ENCODE measurements around the gene SCARF2.
"Not testable (repeated sequence)": the region's sequence is repeated elsewhere in the genome, so short reads cannot be mapped to it uniquely, and the experiment has no call there.

The SCARF2 gene

DNA sequence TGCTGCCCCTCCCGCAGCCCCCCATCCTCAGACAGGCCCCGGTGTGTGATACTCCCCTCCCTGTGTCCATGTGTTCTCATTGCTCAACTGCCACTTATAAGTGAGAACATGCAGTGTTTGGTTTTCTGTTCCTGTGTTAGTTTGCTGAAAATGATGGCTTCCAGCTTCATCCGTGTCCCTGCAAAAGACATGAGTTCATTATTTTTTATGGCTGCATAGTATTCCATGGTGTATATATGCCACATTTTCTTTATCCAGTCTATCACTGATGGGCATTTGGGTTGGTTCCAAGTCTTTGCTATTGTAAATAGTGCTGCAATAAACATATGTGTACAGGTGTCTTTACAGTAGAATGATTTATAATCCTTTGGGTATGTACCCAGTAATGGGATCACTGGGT is 22.4 kb downstream of the SCARF2 start:
- DNase-seq (ENCODE audit: low spot score in 2 of 2); H3K4me1 Mint-ChIP-seq; H3K9me3 Mint-ChIP-seq; ATAC-seq (replicated peaks; ENCODE audit: extremely low read depth, poor library complexity, severe bottlenecking); H3K4me3 Mint-ChIP-seq; H3K27me3 Mint-ChIP-seq; H3K27ac Mint-ChIP-seq (ENCODE audit: low read depth); H3K36me3 Mint-ChIP-seq (ENCODE audit: insufficient read depth): not testable (repeated sequence)

DNA sequence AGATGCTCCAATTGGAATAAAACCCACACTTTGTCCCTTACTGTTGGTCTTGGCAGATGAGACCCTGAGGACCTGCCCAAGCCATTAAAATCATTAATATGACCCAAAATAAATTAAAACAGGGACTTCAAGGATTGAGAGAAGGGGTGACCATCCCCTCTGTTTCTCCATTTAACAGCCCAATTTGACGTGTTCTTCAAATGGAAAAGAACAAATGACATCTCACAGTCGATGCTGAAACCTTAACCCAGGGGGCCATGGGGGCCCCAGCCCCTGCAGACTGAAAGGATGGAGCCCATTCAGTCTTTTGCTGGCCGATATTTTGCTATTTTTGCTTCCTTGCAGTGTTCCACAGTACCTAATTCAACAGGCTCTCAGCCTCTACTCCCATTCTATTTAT is 23.2 kb downstream of the SCARF2 start:
- H3K27me3 Mint-ChIP-seq: no peaks in the 10 kb centered on the region

GRCh38 chr22:20414059-20414440 is 23.6 kb downstream of the SCARF2 start:
- no peaks in the 10 kb centered on the region for H3K27me3 Mint-ChIP-seq
- no peak overlapping the region for H3K27ac Mint-ChIP-seq (ENCODE audit: low read depth)

More for the DNA sequence above, 23.2 kb downstream of the SCARF2 start:
- no peaks in the 10 kb centered on the region for H3K4me1 Mint-ChIP-seq
- DNase-seq (ENCODE audit: low spot score in 2 of 2): no peak
- no peaks in the 10 kb centered on the region for H3K9me3 Mint-ChIP-seq
- no peak for ATAC-seq (replicated peaks; ENCODE audit: extremely low read depth, poor library complexity, severe bottlenecking)
- H3K27ac Mint-ChIP-seq (ENCODE audit: low read depth): no peak overlapping the region
- H3K36me3 Mint-ChIP-seq (ENCODE audit: insufficient read depth): peaks cover 3% of the 10 kb centered on the region
- no peak overlapping the region for H3K4me3 Mint-ChIP-seq

DNA sequence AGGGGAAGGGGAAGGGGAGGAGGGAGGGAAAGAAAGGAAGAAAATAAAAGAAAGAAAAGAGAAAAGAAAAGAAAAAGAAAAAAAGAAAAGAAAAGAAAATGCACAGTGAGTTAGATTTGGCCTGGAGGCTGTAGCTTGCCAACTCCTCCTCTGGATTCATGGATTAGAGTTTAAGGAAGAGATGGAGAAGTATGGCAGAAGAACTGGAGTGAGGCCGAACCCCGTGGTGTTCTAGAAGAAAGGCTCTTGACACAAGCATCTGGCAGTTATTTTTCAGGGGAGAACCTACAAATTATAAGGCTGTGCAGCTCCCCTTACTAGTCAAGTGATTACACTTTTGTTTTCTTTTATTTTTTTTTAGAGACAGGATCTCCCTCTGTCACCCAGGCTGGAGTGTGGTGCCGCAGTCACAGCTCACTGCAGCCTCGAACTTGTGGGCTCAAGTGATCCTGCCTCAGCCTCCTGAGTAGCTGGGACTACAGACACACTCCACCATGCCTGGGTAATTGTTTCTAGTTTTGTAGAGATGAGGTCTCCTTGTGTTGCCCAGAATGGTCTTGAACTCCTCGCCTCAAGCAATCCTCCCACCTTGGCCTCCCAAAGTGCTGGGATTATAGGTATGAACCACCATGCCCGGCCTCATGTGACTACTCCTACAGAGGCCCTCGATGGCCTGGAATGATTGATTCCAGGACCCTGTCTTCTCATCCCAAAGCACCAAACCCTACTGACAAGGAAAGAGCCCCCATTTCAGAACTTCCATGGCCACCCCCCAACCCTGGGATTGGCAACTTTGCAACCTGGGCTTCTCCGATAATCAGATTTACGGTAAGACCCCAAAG is 24.2 kb downstream of the SCARF2 start:
- H3K27ac Mint-ChIP-seq (ENCODE audit: low read depth): no peak overlapping the region
- H3K27me3 Mint-ChIP-seq: no peaks in the 10 kb centered on the region

More at GRCh38 chr22:20414059-20414440, 23.6 kb downstream of the SCARF2 start:
- no peaks in the 10 kb centered on the region for H3K36me3 Mint-ChIP-seq (ENCODE audit: insufficient read depth)
- H3K4me1 Mint-ChIP-seq: no peaks in the 10 kb centered on the region
- DNase-seq (ENCODE audit: low spot score in 2 of 2) (no peak), ATAC-seq (replicated peaks; ENCODE audit: extremely low read depth, poor library complexity, severe bottlenecking) (no peak)
- H3K9me3 Mint-ChIP-seq: no peaks in the 10 kb centered on the region
- no peak overlapping the region for H3K4me3 Mint-ChIP-seq

DNA sequence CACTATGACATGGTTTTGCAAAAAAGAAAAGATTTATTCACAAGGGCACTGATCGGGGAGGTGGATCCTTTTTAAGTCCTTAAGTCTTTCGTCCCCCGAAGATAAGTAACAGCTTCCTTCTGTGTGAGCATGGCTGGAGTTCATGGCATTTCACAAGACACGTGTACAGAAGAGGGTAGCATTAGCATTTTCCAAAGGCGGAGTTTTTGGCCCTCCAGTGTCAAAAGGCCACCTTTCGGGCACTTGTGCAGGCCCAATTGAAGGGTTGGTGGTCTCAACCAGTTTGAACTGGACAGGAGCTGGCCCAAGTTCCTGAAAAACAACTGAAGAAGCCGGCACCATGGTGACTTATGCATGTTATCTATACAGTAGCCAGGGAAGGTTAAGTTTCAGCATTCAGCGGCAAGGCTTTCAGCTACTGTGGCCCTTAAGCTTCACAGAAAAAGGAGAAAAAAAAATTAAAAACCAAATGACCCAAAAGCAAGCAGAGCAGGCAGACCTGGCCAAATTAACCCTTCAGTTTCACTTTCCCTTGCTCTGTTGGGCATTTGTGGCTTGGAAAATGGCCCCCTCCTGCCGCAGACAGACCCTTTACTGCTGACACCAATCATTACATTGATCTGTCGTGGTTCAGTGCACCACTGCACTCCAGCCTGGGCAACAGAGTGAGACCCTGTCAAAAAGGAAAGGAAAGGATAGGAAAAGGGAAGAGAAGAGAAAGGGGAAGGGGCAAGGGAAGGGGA is 25.0 kb downstream of the SCARF2 start:
- no peak overlapping the region for H3K27ac Mint-ChIP-seq (ENCODE audit: low read depth)
- H3K4me3 Mint-ChIP-seq: no peak overlapping the region
- no peak for ATAC-seq (replicated peaks; ENCODE audit: extremely low read depth, poor library complexity, severe bottlenecking)
- H3K4me1 Mint-ChIP-seq: no peaks in the 10 kb centered on the region
- H3K9me3 Mint-ChIP-seq: no peaks in the 10 kb centered on the region
- H3K36me3 Mint-ChIP-seq (ENCODE audit: insufficient read depth): no peaks in the 10 kb centered on the region
- no peaks in the 10 kb centered on the region for H3K27me3 Mint-ChIP-seq
- DNase-seq (ENCODE audit: low spot score in 2 of 2): no peak

More for the DNA sequence above, 24.2 kb downstream of the SCARF2 start:
- no peaks in the 10 kb centered on the region for H3K4me1 Mint-ChIP-seq
- no peak for DNase-seq (ENCODE audit: low spot score in 2 of 2)
- H3K4me3 Mint-ChIP-seq: no peak overlapping the region
- ATAC-seq (replicated peaks; ENCODE audit: extremely low read depth, poor library complexity, severe bottlenecking): no peak
- H3K36me3 Mint-ChIP-seq (ENCODE audit: insufficient read depth): no peaks in the 10 kb centered on the region
- no peaks in the 10 kb centered on the region for H3K9me3 Mint-ChIP-seq

- not testable (repeated sequence) for DNase-seq (ENCODE audit: low spot score in 2 of 2); ATAC-seq (replicated peaks; ENCODE audit: extremely low read depth, poor library complexity, severe bottlenecking); H3K9me3 Mint-ChIP-seq; H3K27ac Mint-ChIP-seq (ENCODE audit: low read depth); H3K27me3 Mint-ChIP-seq; H3K4me3 Mint-ChIP-seq; H3K4me1 Mint-ChIP-seq
- H3K36me3 Mint-ChIP-seq (ENCODE audit: insufficient read depth): peaks cover 13% of the 10 kb centered on the region
These were observed 28.2 kb downstream of the SCARF2 start for GRCh38 chr22:20409385-20409784.

DNA sequence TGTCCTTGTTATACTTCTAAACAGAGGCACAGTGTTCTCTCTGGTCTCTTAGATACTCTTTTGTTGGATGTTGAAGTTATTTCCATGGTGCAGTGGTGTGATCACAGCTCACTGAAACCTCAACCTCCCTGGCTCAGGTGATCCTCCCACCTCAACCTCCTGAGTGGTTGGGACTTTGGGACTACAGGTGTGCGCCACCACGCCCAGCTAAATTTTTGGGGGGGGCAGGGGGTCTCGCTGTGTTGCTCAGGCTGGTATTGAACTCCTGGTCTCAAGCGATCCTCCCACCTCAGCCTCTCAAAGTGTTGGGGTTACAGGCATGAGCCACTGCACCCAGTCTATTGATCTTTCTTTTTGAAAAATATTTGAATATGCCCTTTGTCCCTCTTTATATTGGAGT is 28.7 kb downstream of the SCARF2 start:
- H3K27me3 Mint-ChIP-seq: no peaks in the 10 kb centered on the region
- DNase-seq (ENCODE audit: low spot score in 2 of 2): no peak
- H3K36me3 Mint-ChIP-seq (ENCODE audit: insufficient read depth): peaks cover 13% of the 10 kb centered on the region
- H3K4me3 Mint-ChIP-seq: no peak overlapping the region
- no peak overlapping the region for H3K27ac Mint-ChIP-seq (ENCODE audit: low read depth)
- H3K9me3 Mint-ChIP-seq: no peaks in the 10 kb centered on the region
- H3K4me1 Mint-ChIP-seq: peaks cover 8% of the 10 kb centered on the region
- no peak for ATAC-seq (replicated peaks; ENCODE audit: extremely low read depth, poor library complexity, severe bottlenecking)

GRCh38 chr22:20407829-20408228 is 29.8 kb downstream of the SCARF2 start:
- DNase-seq (ENCODE audit: low spot score in 2 of 2) (no peak), ATAC-seq (replicated peaks; ENCODE audit: extremely low read depth, poor library complexity, severe bottlenecking) (no peak)
- Mint-ChIP-seq H3K4me1 (peaks cover 18% of the 10 kb centered on the region), H3K9me3 (peaks cover 6% of the 10 kb centered on the region), H3K27ac (ENCODE audit: low read depth) (no peak overlapping the region), H3K4me3 (no peak overlapping the region), H3K27me3 (no peaks in the 10 kb centered on the region), H3K36me3 (ENCODE audit: insufficient read depth) (peaks cover 13% of the 10 kb centered on the region)

DNA sequence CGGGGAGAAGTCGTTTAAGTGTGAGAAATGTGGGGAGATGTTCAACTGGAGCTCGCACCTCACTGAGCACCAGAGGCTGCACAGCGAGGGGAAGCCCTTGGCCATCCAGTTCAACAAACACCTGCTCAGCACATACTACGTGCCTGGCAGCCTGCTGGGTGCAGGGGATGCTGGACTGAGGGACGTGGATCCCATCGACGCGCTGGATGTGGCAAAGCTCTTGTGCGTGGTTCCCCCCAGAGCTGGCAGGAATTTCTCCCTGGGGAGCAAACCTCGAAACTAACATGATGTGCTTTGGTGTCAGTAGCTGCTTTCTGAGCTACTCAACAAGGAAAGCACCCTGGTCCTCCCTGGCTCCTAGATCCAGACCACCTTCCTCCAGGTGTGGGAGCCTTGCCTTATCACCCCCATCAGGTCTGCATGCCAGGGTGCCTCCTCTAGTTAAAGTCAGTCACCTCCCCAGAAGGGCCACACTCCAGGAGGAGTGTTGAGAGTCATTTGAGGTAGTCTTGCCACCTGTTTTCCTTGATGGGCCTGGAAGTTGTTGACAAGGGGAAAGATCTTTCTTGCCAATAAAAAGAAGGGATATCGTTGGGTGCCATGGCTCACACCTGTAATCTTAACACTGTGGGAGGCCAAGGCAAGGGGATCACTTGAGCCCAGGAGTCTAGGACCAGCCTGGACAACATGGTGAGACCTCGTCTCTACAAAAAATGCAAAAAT is 30.8 kb downstream of the SCARF2 start:
- no peak for ATAC-seq (replicated peaks; ENCODE audit: extremely low read depth, poor library complexity, severe bottlenecking)
- Mint-ChIP-seq H3K9me3 (peaks cover 6% of the 10 kb centered on the region), H3K27me3 (no peaks in the 10 kb centered on the region), H3K27ac (ENCODE audit: low read depth) (no peak overlapping the region), H3K36me3 (ENCODE audit: insufficient read depth) (peaks cover 13% of the 10 kb centered on the region), H3K4me3 (no peak overlapping the region), H3K4me1 (peaks cover 20% of the 10 kb centered on the region)
- DNase-seq (ENCODE audit: low spot score in 2 of 2): no peak

DNA sequence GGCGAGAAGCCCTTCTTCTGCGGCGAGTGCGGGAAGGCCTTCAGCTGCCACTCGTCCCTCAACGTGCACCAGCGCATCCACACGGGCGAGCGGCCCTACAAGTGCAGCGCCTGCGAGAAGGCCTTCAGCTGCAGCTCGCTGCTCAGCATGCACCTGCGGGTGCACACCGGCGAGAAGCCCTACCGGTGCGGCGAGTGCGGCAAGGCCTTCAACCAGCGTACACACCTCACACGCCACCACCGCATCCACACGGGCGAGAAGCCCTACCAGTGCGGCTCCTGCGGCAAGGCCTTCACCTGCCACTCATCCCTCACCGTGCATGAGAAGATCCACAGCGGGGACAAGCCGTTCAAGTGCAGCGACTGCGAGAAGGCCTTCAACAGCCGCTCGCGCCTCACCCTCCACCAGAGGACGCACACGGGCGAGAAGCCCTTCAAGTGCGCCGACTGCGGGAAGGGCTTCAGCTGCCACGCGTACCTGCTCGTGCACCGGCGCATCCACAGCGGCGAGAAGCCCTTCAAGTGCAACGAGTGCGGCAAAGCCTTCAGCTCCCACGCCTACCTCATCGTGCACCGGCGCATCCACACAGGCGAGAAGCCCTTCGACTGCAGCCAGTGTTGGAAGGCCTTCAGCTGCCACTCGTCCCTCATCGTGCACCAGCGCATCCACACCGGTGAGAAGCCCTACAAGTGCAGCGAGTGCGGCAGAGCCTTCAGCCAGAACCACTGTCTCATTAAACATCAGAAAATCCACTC is 31.5 kb downstream of the SCARF2 start:
- H3K36me3 Mint-ChIP-seq (ENCODE audit: insufficient read depth): peaks cover 13% of the 10 kb centered on the region
- DNase-seq (ENCODE audit: low spot score in 2 of 2): no peak
- no peak for ATAC-seq (replicated peaks; ENCODE audit: extremely low read depth, poor library complexity, severe bottlenecking)
- no peak overlapping the region for H3K4me3 Mint-ChIP-seq
- no peak overlapping the region for H3K27ac Mint-ChIP-seq (ENCODE audit: low read depth)
- H3K27me3 Mint-ChIP-seq: no peaks in the 10 kb centered on the region
- peaks cover 20% of the 10 kb centered on the region for H3K4me1 Mint-ChIP-seq
- H3K9me3 Mint-ChIP-seq: peaks cover 6% of the 10 kb centered on the region

DNA sequence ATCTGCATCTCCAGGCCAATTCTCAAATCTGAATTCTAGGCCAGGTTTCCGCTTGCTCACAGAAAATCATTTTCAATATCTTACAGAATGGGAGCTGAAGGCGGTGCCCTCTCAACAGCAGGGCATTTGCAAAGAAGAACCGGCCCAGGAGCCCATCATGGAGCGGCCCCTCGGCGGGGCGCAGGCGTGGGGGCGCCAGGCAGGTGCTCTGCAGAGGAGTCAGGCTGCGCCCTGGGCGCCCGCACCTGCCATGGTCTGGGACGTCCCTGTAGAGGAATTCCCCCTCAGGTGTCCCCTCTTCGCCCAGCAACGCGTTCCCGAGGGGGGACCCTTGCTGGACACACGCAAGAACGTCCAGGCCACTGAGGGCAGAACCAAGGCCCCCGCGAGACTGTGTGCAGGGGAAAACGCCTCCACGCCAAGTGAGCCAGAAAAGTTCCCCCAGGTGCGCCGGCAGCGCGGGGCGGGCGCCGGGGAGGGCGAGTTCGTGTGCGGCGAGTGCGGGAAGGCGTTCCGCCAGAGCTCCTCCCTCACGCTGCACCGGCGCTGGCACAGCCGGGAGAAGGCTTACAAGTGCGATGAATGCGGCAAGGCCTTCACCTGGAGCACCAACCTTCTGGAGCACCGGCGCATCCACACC is 32.2 kb downstream of the SCARF2 start:
- peak overlapping the region; percentile 95 for H3K27ac Mint-ChIP-seq (ENCODE audit: low read depth)
- peaks cover 15% of the 10 kb centered on the region for H3K36me3 Mint-ChIP-seq (ENCODE audit: insufficient read depth)
- H3K27me3 Mint-ChIP-seq: no peaks in the 10 kb centered on the region
- ATAC-seq (replicated peaks; ENCODE audit: extremely low read depth, poor library complexity, severe bottlenecking) (no peak), DNase-seq (ENCODE audit: low spot score in 2 of 2) (no peak)
- peaks cover 6% of the 10 kb centered on the region for H3K9me3 Mint-ChIP-seq
- H3K4me1 Mint-ChIP-seq: peaks cover 20% of the 10 kb centered on the region
- no peak overlapping the region for H3K4me3 Mint-ChIP-seq

GRCh38 chr22:20404881-20405280 is 32.7 kb downstream of the SCARF2 start:
- Mint-ChIP-seq H3K4me3 (no peak overlapping the region), H3K36me3 (ENCODE audit: insufficient read depth) (peaks cover 15% of the 10 kb centered on the region), H3K27me3 (no peaks in the 10 kb centered on the region), H3K4me1 (peaks cover 22% of the 10 kb centered on the region), H3K9me3 (peaks cover 6% of the 10 kb centered on the region), H3K27ac (ENCODE audit: low read depth) (peak overlapping the region; percentile 95)
- no peak for ATAC-seq (replicated peaks; ENCODE audit: extremely low read depth, poor library complexity, severe bottlenecking)
- DNase-seq (ENCODE audit: low spot score in 2 of 2): no peak
